WERI-Rb-1 (cell line): ENCODE data around the gene PTCD1.
"Not testable (repeated sequence)": the region's sequence is repeated elsewhere in the genome, so short reads cannot be mapped to it uniquely, and the experiment has no call there.

Experiments
- DNase-seq: peaks from one replicate; pipeline ENCODE4 v3.0.0-alpha.2; 2020
- H3K27ac ChIP-seq: fragments of 250-450 bp; sonication (Bioruptor Pico); 2 replicates; pipeline ENCODE4 v1.5.1; 2020; ENCODE audit warnings: mild to moderate bottlenecking, moderate library complexity
- H3K27me3 ChIP-seq: fragments of 250-450 bp; sonication (Bioruptor Pico); 2 replicates; pipeline ENCODE4 v1.5.1; 2021; ENCODE audit warnings: mild to moderate bottlenecking, low read depth, moderate library complexity; ENCODE audit not compliant: insufficient read depth, severe bottlenecking
- H3K36me3 ChIP-seq: fragments of 250-450 bp; sonication (Bioruptor Pico); 2 replicates; pipeline ENCODE4 v1.5.1; 2020; ENCODE audit warnings: mild to moderate bottlenecking, moderate library complexity
- H3K4me3 ChIP-seq: 2 replicates; pipeline ENCODE4 v1.5.1; 2011; ENCODE audit warnings: low read depth, mild to moderate bottlenecking, control low read depth, low read length
- H3K9me3 ChIP-seq: fragments of 250-450 bp; sonication (Bioruptor Pico); 2 replicates; pipeline ENCODE4 v1.5.1; 2021; ENCODE audit warnings: mild to moderate bottlenecking, moderate library complexity; ENCODE audit not compliant: severe bottlenecking
- TF ChIP-seq, protein P1 (sequence below): IDR thresholded peaks from 2 replicates; pipeline ENCODE4 v1.5.1; 2011; ENCODE audit warnings: low read depth, mild to moderate bottlenecking, control low read depth, inconsistent platforms, low read length

Gene PTCD1

DNA sequence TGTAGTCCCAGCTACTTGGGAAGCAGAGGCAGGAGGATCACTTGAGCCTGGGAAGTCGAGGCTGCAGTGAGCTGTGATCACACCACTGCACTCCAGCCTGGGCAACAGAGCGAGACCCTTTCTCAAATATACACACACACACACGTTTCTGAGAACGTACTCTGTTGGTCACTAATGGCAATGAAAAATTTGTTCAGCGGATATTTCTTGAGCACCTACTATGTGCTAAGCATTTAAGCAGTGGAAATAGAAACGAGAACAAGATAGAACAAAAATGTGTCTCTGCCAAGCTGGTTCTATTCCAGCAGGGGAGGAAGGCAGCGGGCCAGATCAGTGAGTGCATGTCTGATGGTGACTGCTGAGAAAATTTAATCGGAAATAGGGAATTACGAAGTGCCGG is 55.4 kb downstream of the PTCD1 start:
- Histone ChIP-seq H3K27ac (no peak overlapping the region), H3K27me3 (no peaks in the 10 kb centered on the region), H3K4me3 (no peak overlapping the region), H3K9me3 (no peaks in the 10 kb centered on the region), H3K36me3 (0 out of 2 replicates have a peak, but pooled peaks cover 5% of the 10 kb centered on the region)
- TF ChIP-seq, protein P1, sequence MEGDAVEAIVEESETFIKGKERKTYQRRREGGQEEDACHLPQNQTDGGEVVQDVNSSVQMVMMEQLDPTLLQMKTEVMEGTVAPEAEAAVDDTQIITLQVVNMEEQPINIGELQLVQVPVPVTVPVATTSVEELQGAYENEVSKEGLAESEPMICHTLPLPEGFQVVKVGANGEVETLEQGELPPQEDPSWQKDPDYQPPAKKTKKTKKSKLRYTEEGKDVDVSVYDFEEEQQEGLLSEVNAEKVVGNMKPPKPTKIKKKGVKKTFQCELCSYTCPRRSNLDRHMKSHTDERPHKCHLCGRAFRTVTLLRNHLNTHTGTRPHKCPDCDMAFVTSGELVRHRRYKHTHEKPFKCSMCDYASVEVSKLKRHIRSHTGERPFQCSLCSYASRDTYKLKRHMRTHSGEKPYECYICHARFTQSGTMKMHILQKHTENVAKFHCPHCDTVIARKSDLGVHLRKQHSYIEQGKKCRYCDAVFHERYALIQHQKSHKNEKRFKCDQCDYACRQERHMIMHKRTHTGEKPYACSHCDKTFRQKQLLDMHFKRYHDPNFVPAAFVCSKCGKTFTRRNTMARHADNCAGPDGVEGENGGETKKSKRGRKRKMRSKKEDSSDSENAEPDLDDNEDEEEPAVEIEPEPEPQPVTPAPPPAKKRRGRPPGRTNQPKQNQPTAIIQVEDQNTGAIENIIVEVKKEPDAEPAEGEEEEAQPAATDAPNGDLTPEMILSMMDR = no peak
- no peak for DNase-seq

DNA sequence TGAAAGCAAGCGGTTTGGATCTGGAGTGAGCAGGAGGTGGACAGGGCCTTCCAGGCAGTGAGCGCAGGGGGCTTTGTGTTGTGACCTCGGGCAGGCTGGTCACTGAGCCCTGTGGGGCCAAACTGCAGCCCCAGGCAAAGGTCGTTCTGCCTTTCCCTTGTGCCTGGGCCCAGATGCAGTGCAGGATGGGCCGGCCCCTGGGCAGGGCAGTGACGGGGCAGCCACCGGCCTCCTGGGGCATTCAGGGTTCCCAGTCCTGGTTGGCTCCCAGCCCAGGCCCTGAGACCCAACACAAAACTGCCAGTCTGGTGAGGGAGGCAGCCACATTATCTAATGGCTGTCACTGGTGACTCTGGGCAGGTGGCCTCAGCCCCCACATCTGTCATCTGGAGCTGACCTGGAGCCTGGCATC is 56.9 kb downstream of the PTCD1 start:
- no peaks in the 10 kb centered on the region for H3K27me3 ChIP-seq
- TF ChIP-seq, protein P1 = no peak
- no peak for DNase-seq
- H3K4me3 ChIP-seq = no peak overlapping the region
- H3K9me3 ChIP-seq = no peaks in the 10 kb centered on the region
- no peak overlapping the region for H3K27ac ChIP-seq
- H3K36me3 ChIP-seq = 0 out of 2 replicates have a peak, but pooled peaks cover 2% of the 10 kb centered on the region

DNA sequence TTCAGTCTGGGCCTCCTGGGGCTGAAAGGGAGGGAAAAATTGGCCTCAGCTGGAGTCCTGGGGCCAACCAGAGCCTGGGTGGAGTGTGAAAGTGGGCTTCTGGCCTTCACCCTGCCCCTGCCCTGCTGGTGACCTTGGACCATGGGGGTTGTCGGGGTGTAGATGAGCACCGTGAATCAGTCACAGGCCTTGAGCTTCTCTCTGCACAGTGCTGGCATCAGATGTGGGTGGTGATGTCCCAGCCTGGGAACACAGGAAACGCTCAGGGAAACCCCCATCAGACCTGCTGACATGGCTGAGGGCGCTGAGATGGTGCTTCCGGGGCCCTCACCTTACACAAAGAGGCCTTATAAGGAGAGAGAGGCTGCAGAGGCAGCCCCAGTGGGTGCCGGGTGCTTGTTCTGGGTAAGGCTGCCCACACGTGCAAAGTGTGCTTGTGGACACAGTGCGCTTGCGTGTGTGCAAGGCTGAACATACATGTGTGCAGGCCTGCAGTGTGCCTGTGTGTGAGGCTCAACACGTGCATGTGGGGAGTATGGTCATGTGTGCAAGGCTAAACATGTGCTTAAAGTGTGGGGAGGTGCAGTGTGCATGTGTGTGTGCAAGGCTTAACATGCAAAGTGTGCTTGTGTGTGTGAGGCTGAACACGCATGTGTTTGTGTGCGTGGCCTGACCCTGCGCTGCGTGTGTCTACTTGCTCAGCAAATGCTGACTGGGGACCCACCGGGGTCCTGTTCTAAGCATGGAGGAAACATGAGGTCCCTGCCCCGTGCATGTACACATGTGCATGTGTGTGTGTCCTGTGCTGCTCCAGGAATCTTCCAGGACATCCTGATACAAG is 57.6 kb downstream of the PTCD1 start:
- H3K36me3 ChIP-seq = no peaks in the 10 kb centered on the region
- no peak for DNase-seq
- TF ChIP-seq, protein P1 = no peak
- H3K9me3 ChIP-seq = no peaks in the 10 kb centered on the region
- no peak overlapping the region for H3K4me3 ChIP-seq
- no peak overlapping the region for H3K27ac ChIP-seq
- H3K27me3 ChIP-seq = no peaks in the 10 kb centered on the region

DNA sequence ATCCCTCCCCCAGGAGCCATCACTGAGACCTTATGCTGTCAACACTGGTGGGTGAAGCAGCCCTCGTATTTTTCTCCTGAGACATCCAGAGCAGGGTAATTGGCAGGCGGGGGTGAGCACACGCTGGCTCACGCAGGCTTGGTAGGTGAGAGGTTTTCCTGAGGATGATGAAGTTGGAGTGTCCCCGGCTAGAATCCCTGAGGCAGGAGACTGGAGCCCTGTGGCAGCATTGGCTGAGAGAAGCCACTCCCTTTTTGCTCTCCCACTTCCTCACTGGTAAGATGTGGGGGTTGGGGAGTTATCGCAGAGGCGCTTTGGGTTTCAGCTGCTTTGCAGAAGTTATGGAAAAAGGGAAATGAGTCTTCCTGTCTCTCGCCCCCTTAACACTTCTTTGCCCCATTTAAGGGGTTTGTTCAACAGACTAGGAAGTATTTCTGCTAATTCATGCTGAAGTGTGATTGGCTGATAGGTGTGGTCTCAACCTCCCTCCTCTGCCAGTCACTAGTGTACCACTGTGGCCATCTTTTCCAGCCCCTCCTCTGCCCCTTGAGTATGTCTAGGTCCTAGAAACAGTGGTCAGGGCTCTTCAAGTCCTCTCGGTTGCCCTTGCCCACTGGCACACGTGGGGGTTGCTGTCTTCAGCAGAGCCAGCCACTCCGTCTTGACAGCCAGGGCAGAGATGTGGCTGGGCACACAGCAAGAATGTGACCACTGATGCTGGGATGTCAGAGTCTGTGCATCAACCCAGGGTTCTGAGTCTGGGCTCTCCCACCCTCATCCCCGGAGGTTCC is 58.4 kb downstream of the PTCD1 start:
- Histone ChIP-seq H3K27me3 (no peaks in the 10 kb centered on the region), H3K4me3 (no peak overlapping the region), H3K27ac (no peak overlapping the region), H3K36me3 (no peaks in the 10 kb centered on the region), H3K9me3 (no peaks in the 10 kb centered on the region)
- TF ChIP-seq, protein P1 = no peak
- no peak for DNase-seq

DNA sequence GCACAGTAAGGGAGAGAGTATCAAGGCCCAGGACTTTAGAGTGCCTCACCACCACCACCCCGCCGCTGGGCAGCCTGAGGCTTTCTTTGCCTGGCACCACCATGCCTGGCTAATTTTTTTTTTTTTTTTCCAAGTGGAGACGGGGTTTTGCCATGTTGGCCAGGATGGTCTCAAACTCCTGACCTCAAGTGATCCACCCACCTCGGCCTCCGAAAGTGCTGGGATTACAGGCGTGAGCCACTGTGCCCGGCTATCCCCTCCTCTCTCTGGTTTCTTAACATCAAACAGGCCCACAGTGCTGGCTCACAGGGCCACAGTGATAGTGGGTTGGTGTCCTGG is 58.9 kb downstream of the PTCD1 start:
- not testable (repeated sequence) for H3K36me3 ChIP-seq, H3K4me3 ChIP-seq, H3K27me3 ChIP-seq, H3K9me3 ChIP-seq, H3K27ac ChIP-seq, DNase-seq

DNA sequence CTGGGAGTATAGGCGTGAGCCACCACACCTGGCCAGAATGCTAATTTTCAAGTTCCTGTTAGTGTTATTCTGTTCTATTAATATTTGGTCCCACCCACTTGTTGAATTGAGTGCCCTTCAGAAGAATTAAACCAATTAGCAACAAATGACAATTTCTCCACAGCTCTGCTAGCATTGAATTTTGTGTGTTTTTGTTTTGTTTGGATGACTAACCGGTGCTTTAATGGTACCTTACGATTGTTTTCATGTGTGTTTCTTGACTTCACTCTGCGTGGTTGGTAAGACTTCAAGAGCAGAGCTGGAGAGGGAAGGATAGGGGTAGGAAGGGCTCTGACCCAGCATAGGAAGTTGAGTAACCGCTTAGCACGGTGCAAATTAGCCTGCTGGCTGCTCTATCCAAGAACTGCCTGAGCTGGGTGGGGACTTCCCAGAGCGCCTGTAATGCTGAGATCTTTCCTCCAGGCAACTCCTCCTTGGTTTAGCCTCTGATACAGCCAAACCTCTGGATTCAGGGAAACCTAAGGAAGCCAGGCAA is 59.5 kb downstream of the PTCD1 start:
- no peaks in the 10 kb centered on the region for H3K36me3 ChIP-seq
- no peaks in the 10 kb centered on the region for H3K9me3 ChIP-seq
- no peak for DNase-seq
- no peak overlapping the region for H3K27ac ChIP-seq
- TF ChIP-seq, protein P1 = no peak
- H3K27me3 ChIP-seq = no peaks in the 10 kb centered on the region
- no peak overlapping the region for H3K4me3 ChIP-seq
